Stimulated activated CD8-positive, alpha-beta memory T cell treated with anti-CD3 and anti-CD28 coated beads, Interleukin-4, amount 100 ng/mL, for 24 hours (primary cell): Measurements from ENCODE around the gene USP48.
"Not testable (repeated sequence)": the region's sequence is repeated elsewhere in the genome, so short reads cannot be mapped to it uniquely, and the experiment has no call there.

Source experiments
- DNase-seq: peaks from one replicate; pipeline ENCODE4 v3.0.0-alpha.2; 2020; ENCODE audit warnings: low read depth

Gene USP48

GRCh38 chr1:21774835-21775549, 8.0 kb downstream of the USP48 start:
- no peak for DNase-seq

- DNase-seq = no peak
These were observed 9.4 kb downstream of the USP48 start for GRCh38 chr1:21773585-21773984.

- not testable (repeated sequence) for DNase-seq
These were observed 11.3 kb downstream of the USP48 start for GRCh38 chr1:21771672-21772071.

- DNase-seq = not testable (repeated sequence)
These were observed 12.3 kb downstream of the USP48 start for GRCh38 chr1:21770602-21771001.

- DNase-seq = no peak
These were observed 12.7 kb downstream of the USP48 start for GRCh38 chr1:21770201-21770600.

GRCh38 chr1:21767106-21767505, 15.8 kb downstream of the USP48 start:
- not testable (repeated sequence) for DNase-seq

GRCh38 chr1:21766210-21766609, 16.7 kb downstream of the USP48 start:
- DNase-seq = no peak

GRCh38 chr1:21764615-21765423, 18.1 kb downstream of the USP48 start:
- DNase-seq = no peak

- no peak for DNase-seq
These were observed 19.1 kb downstream of the USP48 start for GRCh38 chr1:21763694-21764419.

- DNase-seq = no peak
These were observed 19.7 kb downstream of the USP48 start for GRCh38 chr1:21763236-21763635.

GRCh38 chr1:21762022-21762404, 20.9 kb downstream of the USP48 start:
- DNase-seq = no peak

GRCh38 chr1:21761052-21761451, 21.9 kb downstream of the USP48 start:
- no peak for DNase-seq

GRCh38 chr1:21759818-21760217, 23.1 kb downstream of the USP48 start:
- no peak for DNase-seq

GRCh38 chr1:21759182-21759581, 23.8 kb downstream of the USP48 start:
- DNase-seq = no peak

GRCh38 chr1:21758614-21759013, 24.3 kb downstream of the USP48 start:
- DNase-seq = no peak

- DNase-seq = no peak
These were observed 26.4 kb downstream of the USP48 start for GRCh38 chr1:21756393-21757089.

GRCh38 chr1:21755067-21755466, 27.9 kb downstream of the USP48 start:
- no peak for DNase-seq

GRCh38 chr1:21754583-21754982, 28.4 kb downstream of the USP48 start:
- DNase-seq = no peak

- no peak for DNase-seq
These were observed 30.8 kb downstream of the USP48 start for GRCh38 chr1:21752186-21752585.

GRCh38 chr1:21751281-21751680, 31.7 kb downstream of the USP48 start:
- no peak for DNase-seq

GRCh38 chr1:21750841-21751240, 32.1 kb downstream of the USP48 start:
- no peak for DNase-seq

- DNase-seq = no peak
These were observed 33.0 kb downstream of the USP48 start for GRCh38 chr1:21749859-21750468.
